Activated T-cell treated with anti-CD3 and anti-CD28 coated beads, Interleukin-2, amount 50 U/mL, for 48 hours (primary cell): Measurements from ENCODE around the gene GET4.

Source experiments
- DNase-seq, 2 experiments: peaks; one replicate each; pipeline ENCODE4 v3.0.0-alpha.2; 2020

GET4 gene

GRCh38 chr7:876077-876971, at the start of gene GET4:
TSS of gene GET4 (plus strand) at chr7:876554. CDS start at chr7:876646, 92 bp downstream.
- peak; percentile 95 to 97 for DNase-seq

GRCh38 chr7:828793-829561, 47.4 kb upstream of the GET4 start:
- no peak for DNase-seq

GRCh38 chr7:830069-830468, 46.3 kb upstream of the GET4 start:
- no peak for DNase-seq

GRCh38 chr7:831596-832166, 44.7 kb upstream of the GET4 start:
- DNase-seq: no peak

- peak; percentile 72 to 73 for DNase-seq
Measured at GRCh38 chr7:832167-832967, 44.0 kb upstream of the GET4 start, which contains the start of gene SUN1. TSS of gene SUN1 (plus strand) at chr7:832476. CDS start at chr7:832525, 49 bp downstream.

- no peak for DNase-seq
Measured at GRCh38 chr7:832968-833424, 43.4 kb upstream of the GET4 start.

- no peak for DNase-seq
Measured at GRCh38 chr7:833601-834258, 42.6 kb upstream of the GET4 start.

- DNase-seq: no peak
Measured at GRCh38 chr7:834277-834676, 42.1 kb upstream of the GET4 start.

GRCh38 chr7:835021-835420, 41.3 kb upstream of the GET4 start:
- DNase-seq: no peak

GRCh38 chr7:835485-836401, 40.6 kb upstream of the GET4 start:
- DNase-seq: no peak

- DNase-seq: no peak
Measured at GRCh38 chr7:836429-836828, 39.9 kb upstream of the GET4 start.

GRCh38 chr7:837001-837400, 39.4 kb upstream of the GET4 start:
- no peak for DNase-seq

GRCh38 chr7:840001-840600, 36.3 kb upstream of the GET4 start:
- DNase-seq: no peak

- no peak for DNase-seq
Measured at GRCh38 chr7:841943-842342, 34.4 kb upstream of the GET4 start.

GRCh38 chr7:842431-843031, 33.8 kb upstream of the GET4 start:
- DNase-seq: no peak

GRCh38 chr7:843230-843629, 33.1 kb upstream of the GET4 start:
- DNase-seq: no peak

- no peak for DNase-seq
Measured at GRCh38 chr7:844043-844442, 32.3 kb upstream of the GET4 start.

- DNase-seq: no peak
Measured at GRCh38 chr7:844514-844913, 31.8 kb upstream of the GET4 start.

- DNase-seq: no peak
Measured at GRCh38 chr7:845091-845490, 31.3 kb upstream of the GET4 start.

- DNase-seq: no peak
Measured at GRCh38 chr7:845731-846130, 30.6 kb upstream of the GET4 start.
